Stomach (tissue), 4 donors: ENCODE measurements around the gene SLA2.

ENCODE experiments used
- POLR2A ChIP-seq, 4 donors: fragments of 450-650 bp; IDR thresholded peaks; one replicate each; pipeline ENCODE4 v1.6.1; 2016; ENCODE audit warnings: antibody characterized with exemption in 4 of 4, control low read depth in 2 of 4, mild to moderate bottlenecking in 1 of 4, moderate library complexity in 1 of 4
- POLR2AphosphoS5 ChIP-seq, 3 donors: sonication (generic); formaldehyde crosslinking; IDR thresholded peaks; one replicate each; pipeline ENCODE4 v1.6.1; 2016; ENCODE audit warnings: antibody characterized with exemption in 3 of 3
- TF ChIP-seq, protein P1 (sequence below), 7 experiments: fragments of 450-650 bp in 4 of 7; fragments of 200-600 bp in 3 of 7; sonication (generic) in 3 of 7; IDR thresholded peaks; one replicate each; pipeline ENCODE4 v1.5.1; 2016 to 2019; ENCODE audit warnings: antibody characterized with exemption in 7 of 7, control low read depth in 2 of 7, mild to moderate bottlenecking in 1 of 7

DNA sequence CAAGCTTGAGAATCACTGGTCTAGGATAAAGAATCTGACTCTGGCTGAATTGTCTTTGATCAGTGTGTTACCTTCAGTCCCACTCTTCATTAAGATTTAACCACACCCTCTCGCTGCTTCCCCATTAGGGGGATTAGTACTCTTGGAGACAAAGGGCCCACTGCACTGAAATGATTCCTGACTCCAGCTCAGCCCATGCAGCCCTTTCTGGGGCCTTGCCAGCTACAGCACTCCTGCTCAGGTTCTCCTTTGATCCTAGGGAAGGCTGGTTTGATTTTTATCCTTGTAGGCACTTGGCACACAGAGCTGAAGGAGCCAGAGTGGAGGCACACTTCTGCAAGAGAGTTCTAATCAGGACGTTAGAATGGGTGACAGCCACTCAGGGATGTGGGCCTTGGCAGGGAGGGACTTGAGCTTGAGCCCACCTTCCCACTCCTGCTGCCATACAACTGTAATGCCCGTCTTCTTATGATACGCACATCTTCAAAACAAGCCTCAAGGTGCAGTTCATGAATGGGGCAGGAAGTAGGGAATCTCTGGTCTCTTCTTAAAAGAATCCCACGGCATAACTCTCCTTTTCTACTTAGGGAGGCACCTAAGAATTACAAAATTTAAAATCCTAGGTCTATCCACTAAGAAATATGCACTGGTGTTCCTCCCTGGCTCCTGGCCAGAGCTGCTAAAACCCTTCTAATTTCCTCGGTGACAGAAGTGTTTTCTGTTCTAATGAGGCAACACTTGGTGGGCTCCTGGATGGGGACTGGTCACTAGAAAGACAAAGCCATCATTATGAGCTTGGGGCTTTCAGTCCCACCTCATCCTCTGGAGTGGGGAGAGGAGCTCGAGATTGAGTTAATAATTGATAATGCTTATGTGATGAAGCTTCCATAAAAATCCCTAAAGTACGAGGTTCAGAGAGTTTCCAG lies 1.5 kb upstream of the SLA2 start:
- TF ChIP-seq, protein P1, sequence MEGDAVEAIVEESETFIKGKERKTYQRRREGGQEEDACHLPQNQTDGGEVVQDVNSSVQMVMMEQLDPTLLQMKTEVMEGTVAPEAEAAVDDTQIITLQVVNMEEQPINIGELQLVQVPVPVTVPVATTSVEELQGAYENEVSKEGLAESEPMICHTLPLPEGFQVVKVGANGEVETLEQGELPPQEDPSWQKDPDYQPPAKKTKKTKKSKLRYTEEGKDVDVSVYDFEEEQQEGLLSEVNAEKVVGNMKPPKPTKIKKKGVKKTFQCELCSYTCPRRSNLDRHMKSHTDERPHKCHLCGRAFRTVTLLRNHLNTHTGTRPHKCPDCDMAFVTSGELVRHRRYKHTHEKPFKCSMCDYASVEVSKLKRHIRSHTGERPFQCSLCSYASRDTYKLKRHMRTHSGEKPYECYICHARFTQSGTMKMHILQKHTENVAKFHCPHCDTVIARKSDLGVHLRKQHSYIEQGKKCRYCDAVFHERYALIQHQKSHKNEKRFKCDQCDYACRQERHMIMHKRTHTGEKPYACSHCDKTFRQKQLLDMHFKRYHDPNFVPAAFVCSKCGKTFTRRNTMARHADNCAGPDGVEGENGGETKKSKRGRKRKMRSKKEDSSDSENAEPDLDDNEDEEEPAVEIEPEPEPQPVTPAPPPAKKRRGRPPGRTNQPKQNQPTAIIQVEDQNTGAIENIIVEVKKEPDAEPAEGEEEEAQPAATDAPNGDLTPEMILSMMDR (IDR thresholded peaks at IDR 0.05): no peak
- TF ChIP-seq POLR2A (IDR thresholded peaks at IDR 0.05) (no peak), POLR2AphosphoS5 (IDR thresholded peaks at IDR 0.05) (no peak)
